Activated CD4-positive, alpha-beta memory T cell treated with anti-CD3 and anti-CD28 coated beads for 36 hours (primary cell): ENCODE measurements around the gene ABCC8. TPM values are rescaled to one million over a fixed set of nuclear protein-coding genes. Genes with fewer than 3 reads are reported as not detected.

Experiments
- CTCF ChIA-PET: fragments of 350-600 bp; sonication (Branson Sonifier 250); formaldehyde crosslinking; loops from one replicate; lab custom pipeline; 2021; ENCODE audit warnings: antibody characterized with exemption, inconsistent platforms; lab: Charles Lee
- POLR2A ChIA-PET: fragments of 350-600 bp; sonication (Branson Sonifier 250); formaldehyde crosslinking; loops from one replicate; lab custom pipeline; 2021; ENCODE audit warnings: antibody characterized with exemption; lab: Charles Lee
- DNase-seq: peaks from one replicate; pipeline ENCODE4 v3.0.0-alpha.2; 2020
- H3K27ac Mint-ChIP-seq: one replicate; pipeline ENCODE4 v1.8.0; 2021; ENCODE audit warnings: mixed read lengths
- H3K27me3 Mint-ChIP-seq: one replicate; pipeline ENCODE4 v1.8.0; 2021; ENCODE audit warnings: mixed read lengths
- H3K36me3 Mint-ChIP-seq: one replicate; pipeline ENCODE4 v1.8.0; 2021; ENCODE audit warnings: mixed read lengths
- H3K4me1 Mint-ChIP-seq: one replicate; pipeline ENCODE4 v1.8.0; 2021; ENCODE audit warnings: low read depth, mixed read lengths
- H3K4me3 Mint-ChIP-seq: one replicate; pipeline ENCODE4 v1.8.0; 2021; ENCODE audit warnings: mild to moderate bottlenecking, mixed read lengths
- H3K9me3 Mint-ChIP-seq: one replicate; pipeline ENCODE4 v1.8.0; 2021; ENCODE audit warnings: mixed read lengths
- intact Hi-C: fragments of 100-400 bp; cut with micrococcal nuclease; formaldehyde crosslinking; loops from one replicate; pipeline ENCODE4 v1.15.1; 2023
- total RNA-seq, 2 experiments: library from RNA; stranded (reverse); gene quantifications; one replicate each; pipeline ENCODE4 v1.2.3, GENCODE V29; 2021

The ABCC8 gene
- not detected for total RNA-seq

DNA sequence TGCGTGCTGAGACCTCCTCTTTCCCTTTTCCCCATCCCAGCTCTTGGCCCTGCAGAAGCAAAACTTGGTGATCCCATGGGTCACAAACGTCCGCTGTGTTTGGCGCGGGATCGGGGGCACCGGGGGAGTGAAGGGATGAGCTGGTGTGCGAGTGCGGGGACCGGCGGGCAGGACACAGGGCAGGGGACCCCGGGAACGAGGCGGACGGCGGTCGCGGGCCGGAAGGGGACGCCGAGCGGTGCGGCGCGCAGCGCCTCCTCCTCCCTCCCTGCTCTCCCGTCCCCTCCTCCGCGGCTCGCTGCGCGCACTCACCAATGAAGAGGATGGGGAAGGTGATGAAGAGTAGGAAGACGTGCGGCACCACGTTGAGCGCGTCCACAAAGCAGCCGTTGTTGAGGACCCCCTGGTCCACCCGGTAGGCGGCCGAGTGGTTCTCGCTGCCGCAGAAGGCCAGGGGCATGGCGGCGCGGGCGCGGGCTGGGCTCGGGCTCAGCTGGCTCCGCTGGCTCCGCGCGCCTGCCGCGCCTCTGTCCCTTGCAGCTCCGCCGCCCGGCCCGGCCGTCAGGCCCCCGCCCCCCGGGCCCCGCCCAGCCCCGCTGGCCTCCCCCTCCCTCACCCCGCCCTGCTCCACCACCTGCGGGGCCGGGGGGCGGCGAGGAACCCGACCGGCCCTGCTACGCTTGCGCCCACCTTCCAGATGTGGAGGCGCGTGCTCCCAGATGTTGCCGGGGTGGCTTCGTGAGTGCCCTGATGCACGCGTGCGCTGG, at the start of gene ABCC8:
Gene ABCC8, minus strand, starts transcription at position 529 of the 767 bp plus-strand sequence. Its CDS starts 69 bp downstream, at position 460.
- ChIA-PET CTCF (interaction anchor here (1.3 kb wide), 1 partner anchor 92 kb away, joined by 3 read pairs; no protein-coding TSS in a partner anchor), POLR2A (no interaction called here)
- H3K4me3 Mint-ChIP-seq: no peak within 1 kb of the TSS
- peaks cover 51% of the 10 kb centered on the region for H3K27me3 Mint-ChIP-seq
- no peak within 1 kb of the TSS for H3K27ac Mint-ChIP-seq
- H3K9me3 Mint-ChIP-seq: no peaks in the 10 kb centered on the region
- intact Hi-C loops: no loop called here
- H3K36me3 Mint-ChIP-seq: no peaks in the 10 kb centered on the region
- H3K4me1 Mint-ChIP-seq: peaks cover 6% of the 10 kb centered on the region
- DNase-seq: no peak

DNA sequence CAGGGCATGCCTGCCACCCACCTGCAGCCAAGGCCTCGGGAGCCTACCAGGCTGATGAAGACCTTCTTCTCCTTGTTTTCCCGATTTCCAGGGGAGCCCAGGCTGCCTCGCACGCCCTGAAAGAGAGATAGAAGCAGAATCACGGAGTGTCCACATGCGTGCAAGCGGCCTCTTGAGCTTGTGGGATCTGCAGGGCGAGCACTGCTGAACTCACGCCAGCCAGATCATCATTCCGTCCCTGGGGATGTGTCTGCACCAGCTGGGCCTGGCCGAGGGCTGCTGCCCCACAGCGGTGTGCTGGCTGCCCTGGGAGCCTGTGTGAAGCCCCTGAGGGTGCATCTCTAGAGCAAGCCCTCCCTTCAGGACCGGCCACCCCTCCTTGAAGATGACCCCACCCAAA, 49.7 kb upstream of the ABCC8 start:
- no peak overlapping the region for H3K27ac Mint-ChIP-seq
- no peaks in the 10 kb centered on the region for H3K4me1 Mint-ChIP-seq
- H3K36me3 Mint-ChIP-seq: no peaks in the 10 kb centered on the region
- H3K9me3 Mint-ChIP-seq: no peaks in the 10 kb centered on the region
- DNase-seq: no peak
- H3K27me3 Mint-ChIP-seq: peaks cover 7% of the 10 kb centered on the region
- ChIA-PET CTCF (interaction anchor here (1.6 to 3.7 kb wide), 2 partner anchors 143 to 296 kb away, joined by 6 to 16 read pairs; no protein-coding TSS in a partner anchor), POLR2A (no interaction called here)
- no peak overlapping the region for H3K4me3 Mint-ChIP-seq
- intact Hi-C loops: no loop called here

DNA sequence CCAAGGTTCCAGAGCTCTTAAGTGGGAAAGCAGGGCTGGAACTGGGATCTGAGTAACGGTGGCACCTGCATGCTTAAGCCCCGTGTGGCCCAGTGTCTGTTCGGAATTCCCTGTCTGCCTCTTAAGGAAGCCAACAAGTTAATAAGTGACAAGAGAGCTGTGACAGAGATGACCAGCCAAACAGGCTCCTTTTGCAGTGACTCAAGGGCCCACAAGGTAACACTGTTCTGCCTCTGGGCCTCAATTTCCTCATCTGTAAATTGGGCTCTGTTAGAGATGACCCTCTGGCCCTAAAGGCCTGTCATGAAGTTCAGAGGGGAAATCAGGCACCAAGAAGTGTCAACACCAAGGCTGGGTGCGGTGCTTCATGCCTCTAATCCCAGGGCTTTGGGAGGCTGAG, 48.9 kb upstream of the ABCC8 start:
- H3K4me1 Mint-ChIP-seq: no peaks in the 10 kb centered on the region
- peaks cover 7% of the 10 kb centered on the region for H3K27me3 Mint-ChIP-seq
- DNase-seq: no peak
- intact Hi-C loops: no loop called here
- CTCF ChIA-PET: interaction anchor here (1.6 to 3.7 kb wide), 2 partner anchors 142 to 296 kb away, joined by 6 to 16 read pairs; no protein-coding TSS in a partner anchor
- H3K9me3 Mint-ChIP-seq: no peaks in the 10 kb centered on the region
- no peak overlapping the region for H3K27ac Mint-ChIP-seq
- no peak overlapping the region for H3K4me3 Mint-ChIP-seq
- no peaks in the 10 kb centered on the region for H3K36me3 Mint-ChIP-seq
- POLR2A ChIA-PET: no interaction called here

DNA sequence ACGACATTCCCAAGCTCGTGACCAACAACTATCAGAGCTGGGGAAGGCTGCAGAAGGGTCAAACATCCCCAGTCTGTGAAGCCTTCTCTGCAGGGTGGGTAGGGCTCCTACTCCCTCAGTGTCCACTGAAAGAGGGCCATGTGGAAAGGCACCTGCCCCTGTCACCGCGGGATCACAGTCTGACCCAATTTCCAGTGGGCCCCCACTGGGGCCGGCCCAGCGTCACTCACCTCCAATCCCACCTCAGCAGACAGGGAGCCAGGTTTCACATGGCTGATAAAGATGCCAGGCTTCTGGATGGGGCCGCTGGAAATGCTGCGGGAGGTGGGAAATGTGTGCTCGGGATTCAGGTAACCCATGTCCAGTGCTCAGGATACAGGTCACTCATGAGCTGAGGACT, 47.6 kb upstream of the ABCC8 start:
- Mint-ChIP-seq H3K4me3 (no peak overlapping the region), H3K36me3 (no peaks in the 10 kb centered on the region), H3K27me3 (peaks cover 2% of the 10 kb centered on the region), H3K27ac (no peak overlapping the region), H3K4me1 (no peaks in the 10 kb centered on the region), H3K9me3 (no peaks in the 10 kb centered on the region)
- intact Hi-C loops: no loop called here
- ChIA-PET CTCF (interaction anchor here (3.7 kb wide), 1 partner anchor 140 kb away, joined by 16 read pairs; no protein-coding TSS in a partner anchor), POLR2A (no interaction called here)
- DNase-seq: no peak

DNA sequence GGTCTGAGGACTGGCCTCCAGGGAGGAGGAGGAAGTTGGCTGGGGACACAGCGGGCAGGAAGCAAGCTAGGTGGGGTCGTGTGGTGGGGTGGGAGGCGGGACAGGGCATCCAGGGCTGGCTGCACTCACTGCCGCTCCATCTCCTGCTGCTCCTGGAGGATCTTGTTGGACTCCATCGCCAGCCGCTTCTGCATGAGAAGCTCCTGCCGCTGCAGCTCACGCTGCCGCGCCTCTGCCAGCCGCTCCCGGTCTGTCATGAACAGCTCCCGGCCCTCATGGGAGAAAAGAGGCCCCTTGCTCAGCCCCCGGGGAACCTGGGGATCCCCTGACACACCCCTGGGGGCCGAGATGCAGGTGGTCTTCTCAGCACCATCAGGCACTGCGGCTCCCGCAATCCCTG, 46.0 kb upstream of the ABCC8 start:
- ChIA-PET CTCF (interaction anchor here (0.6 to 2.1 kb wide), 3 partner anchors 16 to 295 kb away, joined by 3 to 8 read pairs (median 3); no protein-coding TSS in a partner anchor), POLR2A (no interaction called here)
- H3K27me3 Mint-ChIP-seq: peaks cover 2% of the 10 kb centered on the region
- no peaks in the 10 kb centered on the region for H3K9me3 Mint-ChIP-seq
- intact Hi-C loops: no loop called here
- no peaks in the 10 kb centered on the region for H3K4me1 Mint-ChIP-seq
- DNase-seq: no peak
- no peak overlapping the region for H3K4me3 Mint-ChIP-seq
- no peak overlapping the region for H3K27ac Mint-ChIP-seq
- H3K36me3 Mint-ChIP-seq: no peaks in the 10 kb centered on the region

DNA sequence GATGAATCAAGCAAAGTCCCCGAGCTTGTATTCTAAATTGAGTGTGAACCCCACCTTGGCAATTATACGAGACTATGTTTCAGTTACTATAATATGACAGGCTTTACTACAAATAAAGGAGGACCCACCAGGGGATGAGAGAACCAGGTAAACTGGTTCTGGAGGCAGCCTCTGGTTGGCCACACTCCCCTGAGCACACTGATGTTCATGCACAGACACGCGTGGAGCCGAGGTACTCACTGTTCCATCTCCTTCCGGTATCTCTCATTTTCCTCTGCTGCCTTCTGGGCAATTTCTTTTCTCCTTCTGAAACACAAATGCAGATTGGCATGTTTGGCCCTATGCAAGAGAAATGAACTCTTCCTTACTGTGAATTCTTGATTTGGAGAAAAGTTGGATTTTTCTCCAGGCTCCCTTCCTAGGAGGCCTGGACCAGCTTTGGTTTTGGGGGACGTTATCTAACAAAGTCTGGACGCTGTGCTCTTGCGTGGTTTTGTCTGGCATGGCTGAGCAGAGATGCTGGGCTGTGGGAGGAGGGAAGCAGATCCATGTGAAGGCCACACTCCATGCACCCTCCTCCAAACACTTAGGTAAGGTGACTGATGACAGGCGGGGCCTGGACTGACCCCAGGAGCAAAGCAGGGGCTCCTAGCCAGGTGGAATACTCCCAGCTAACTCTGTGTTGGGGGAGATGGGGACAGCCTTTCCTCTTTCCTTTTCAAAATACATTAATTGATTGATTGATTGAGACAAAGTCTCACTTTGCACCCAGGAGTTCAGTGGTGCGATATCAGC, 44.7 kb upstream of the ABCC8 start:
- Mint-ChIP-seq H3K4me3 (no peak overlapping the region), H3K4me1 (no peaks in the 10 kb centered on the region), H3K27ac (no peak overlapping the region), H3K36me3 (no peaks in the 10 kb centered on the region), H3K9me3 (no peaks in the 10 kb centered on the region), H3K27me3 (peaks cover 5% of the 10 kb centered on the region)
- intact Hi-C loops: no loop called here
- DNase-seq: no peak
- POLR2A ChIA-PET: no interaction called here
- CTCF ChIA-PET: interaction anchor here (1.2 to 2.1 kb wide), 2 partner anchors 135 to 137 kb away, joined by 3 to 8 read pairs; no protein-coding TSS in a partner anchor

DNA sequence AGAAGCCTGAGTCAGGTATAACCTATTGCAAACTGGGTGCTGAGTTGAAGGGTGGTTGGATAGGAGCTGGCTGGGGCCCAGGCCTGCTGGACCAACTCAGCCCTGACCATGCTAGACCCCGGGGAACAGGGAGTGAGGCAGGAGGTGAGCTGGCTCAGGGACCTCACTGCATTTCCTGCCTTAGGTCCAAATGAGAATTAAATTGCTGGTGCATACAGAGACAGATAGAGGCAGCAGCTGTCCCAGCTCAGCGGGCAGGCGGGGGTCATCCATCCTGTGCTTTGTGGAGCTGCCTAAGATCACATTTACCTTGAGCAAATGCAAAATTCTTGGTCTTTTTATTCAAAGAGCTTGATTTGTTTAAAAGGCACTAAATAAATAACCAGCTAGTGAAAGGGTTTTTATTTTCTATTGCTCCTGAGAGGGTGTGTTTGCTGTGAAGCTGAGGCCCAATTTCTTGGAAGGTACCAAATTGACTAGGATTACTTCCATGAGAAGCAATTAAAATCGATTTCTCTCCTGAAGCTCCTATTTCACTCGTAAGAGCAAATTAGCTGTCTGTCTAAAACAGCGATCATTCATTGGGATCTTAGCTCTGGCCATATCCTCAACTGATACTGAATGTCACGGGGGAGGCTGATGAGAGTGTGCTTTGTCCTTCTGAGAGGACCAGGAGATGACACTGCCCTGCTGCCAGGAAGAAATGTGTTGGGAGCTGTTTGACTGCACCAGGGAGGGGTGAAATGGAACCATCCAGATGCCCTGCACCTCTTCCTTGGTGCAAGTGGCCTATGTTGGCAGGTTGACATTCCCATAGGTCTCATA, 42.6 kb upstream of the ABCC8 start:
- Mint-ChIP-seq H3K27me3 (peaks cover 3% of the 10 kb centered on the region), H3K4me1 (no peaks in the 10 kb centered on the region), H3K9me3 (no peaks in the 10 kb centered on the region), H3K36me3 (no peaks in the 10 kb centered on the region), H3K4me3 (no peak overlapping the region), H3K27ac (no peak overlapping the region)
- no peak for DNase-seq
- POLR2A ChIA-PET: no interaction called here
- intact Hi-C loops: no loop called here
- CTCF ChIA-PET: interaction anchor here (1.3 to 2.4 kb wide), 3 partner anchors 9 to 135 kb away, joined by 4 to 12 read pairs (median 6); no protein-coding TSS in a partner anchor

DNA sequence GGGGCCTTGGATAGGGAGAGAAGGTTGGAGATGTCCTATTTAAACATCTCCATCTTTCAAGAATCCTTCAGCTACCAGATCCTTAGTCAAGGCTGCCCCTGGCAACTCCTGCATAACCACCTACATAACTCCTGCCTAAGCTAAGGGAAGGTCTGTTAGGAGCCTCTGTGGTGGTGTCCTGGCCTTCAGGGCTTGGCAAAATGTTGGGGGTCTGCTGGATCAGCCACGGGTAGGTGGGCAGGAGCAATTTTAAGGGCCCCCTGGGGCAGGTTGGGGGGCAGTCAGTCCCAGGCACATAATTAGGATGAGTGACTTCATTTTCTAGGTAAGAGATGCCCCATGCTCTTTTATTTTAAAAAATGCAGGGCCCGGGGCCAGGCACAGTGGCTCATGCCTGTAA, 41.7 kb upstream of the ABCC8 start:
- POLR2A ChIA-PET: no interaction called here

DNA sequence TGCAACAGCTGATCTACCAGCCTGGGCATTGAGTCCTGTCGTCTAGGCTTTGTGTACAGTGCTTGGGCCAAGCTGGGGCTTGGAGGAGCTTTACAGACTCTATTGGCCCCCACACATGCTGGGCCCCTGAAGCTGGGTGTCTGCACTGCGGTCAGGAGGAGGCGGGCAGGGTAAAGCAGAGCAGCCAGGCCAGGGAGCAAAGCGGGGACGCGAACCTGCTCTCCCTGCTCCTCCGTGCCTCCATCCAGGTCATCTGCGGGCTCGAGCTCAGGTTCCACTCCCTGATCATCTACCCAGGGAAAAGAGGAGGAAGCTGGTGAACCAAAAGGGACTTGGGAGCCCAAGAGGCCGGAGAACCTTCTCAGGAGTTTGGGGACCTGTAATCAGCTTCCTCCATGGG, 40.5 kb upstream of the ABCC8 start:
- H3K27ac Mint-ChIP-seq: no peak overlapping the region
- ChIA-PET POLR2A (no interaction called here), CTCF (interaction anchor here (2.7 kb wide), 1 partner anchor 11 kb away, joined by 11 read pairs; no protein-coding TSS in a partner anchor)
- H3K4me3 Mint-ChIP-seq: no peak overlapping the region
- H3K4me1 Mint-ChIP-seq: no peaks in the 10 kb centered on the region
- intact Hi-C loops: no loop called here
- H3K27me3 Mint-ChIP-seq: peaks cover 8% of the 10 kb centered on the region
- H3K36me3 Mint-ChIP-seq: no peaks in the 10 kb centered on the region
- DNase-seq: no peak
- H3K9me3 Mint-ChIP-seq: no peaks in the 10 kb centered on the region

More for the DNA sequence above, 41.7 kb upstream of the ABCC8 start:
- H3K9me3 Mint-ChIP-seq: no peaks in the 10 kb centered on the region
- H3K27ac Mint-ChIP-seq: no peak overlapping the region
- CTCF ChIA-PET: interaction anchor here (2.4 to 2.7 kb wide), 2 partner anchors 9 to 134 kb away, joined by 6 to 11 read pairs; no protein-coding TSS in a partner anchor
- H3K36me3 Mint-ChIP-seq: no peaks in the 10 kb centered on the region
- H3K27me3 Mint-ChIP-seq: peaks cover 3% of the 10 kb centered on the region
- H3K4me3 Mint-ChIP-seq: no peak overlapping the region
- no peak for DNase-seq
- intact Hi-C loops: no loop called here
- H3K4me1 Mint-ChIP-seq: no peaks in the 10 kb centered on the region

DNA sequence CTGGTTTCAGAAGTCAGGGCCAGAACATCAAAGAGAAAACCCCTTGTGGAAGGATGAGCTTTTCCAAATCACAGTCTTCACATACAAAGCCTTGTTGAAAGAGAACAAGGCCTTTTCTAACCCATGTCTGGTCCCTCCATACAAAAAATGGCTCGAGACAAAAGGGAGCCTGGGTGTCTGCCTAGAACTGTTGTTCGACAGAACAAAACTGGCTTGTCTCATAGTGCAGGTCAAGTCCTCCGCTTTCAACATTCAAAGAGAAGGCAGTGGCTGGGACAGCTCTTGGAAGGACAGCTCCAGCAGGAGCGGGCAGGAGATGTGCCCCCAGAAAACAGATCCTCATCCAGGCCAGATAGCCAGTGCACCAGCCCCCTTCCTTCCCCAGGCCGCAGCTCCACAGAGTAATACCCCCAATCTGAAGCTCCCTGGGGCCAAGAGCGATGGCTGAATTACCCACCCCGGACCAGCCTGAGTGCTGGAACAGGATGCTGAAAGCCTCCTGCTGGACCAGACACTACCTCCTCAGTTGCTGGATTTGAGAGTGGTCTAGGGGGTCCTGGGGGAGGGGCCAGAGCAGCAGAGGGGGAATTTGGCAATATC, 40.0 kb upstream of the ABCC8 start:
- H3K27ac Mint-ChIP-seq: no peak overlapping the region
- intact Hi-C loops: no loop called here
- no peaks in the 10 kb centered on the region for H3K9me3 Mint-ChIP-seq
- no peak for DNase-seq
- no peaks in the 10 kb centered on the region for H3K36me3 Mint-ChIP-seq
- POLR2A ChIA-PET: no interaction called here
- CTCF ChIA-PET: interaction anchor here (2.7 kb wide), 1 partner anchor 11 kb away, joined by 11 read pairs; no protein-coding TSS in a partner anchor
- peaks cover 8% of the 10 kb centered on the region for H3K27me3 Mint-ChIP-seq
- H3K4me1 Mint-ChIP-seq: no peaks in the 10 kb centered on the region
- no peak overlapping the region for H3K4me3 Mint-ChIP-seq

DNA sequence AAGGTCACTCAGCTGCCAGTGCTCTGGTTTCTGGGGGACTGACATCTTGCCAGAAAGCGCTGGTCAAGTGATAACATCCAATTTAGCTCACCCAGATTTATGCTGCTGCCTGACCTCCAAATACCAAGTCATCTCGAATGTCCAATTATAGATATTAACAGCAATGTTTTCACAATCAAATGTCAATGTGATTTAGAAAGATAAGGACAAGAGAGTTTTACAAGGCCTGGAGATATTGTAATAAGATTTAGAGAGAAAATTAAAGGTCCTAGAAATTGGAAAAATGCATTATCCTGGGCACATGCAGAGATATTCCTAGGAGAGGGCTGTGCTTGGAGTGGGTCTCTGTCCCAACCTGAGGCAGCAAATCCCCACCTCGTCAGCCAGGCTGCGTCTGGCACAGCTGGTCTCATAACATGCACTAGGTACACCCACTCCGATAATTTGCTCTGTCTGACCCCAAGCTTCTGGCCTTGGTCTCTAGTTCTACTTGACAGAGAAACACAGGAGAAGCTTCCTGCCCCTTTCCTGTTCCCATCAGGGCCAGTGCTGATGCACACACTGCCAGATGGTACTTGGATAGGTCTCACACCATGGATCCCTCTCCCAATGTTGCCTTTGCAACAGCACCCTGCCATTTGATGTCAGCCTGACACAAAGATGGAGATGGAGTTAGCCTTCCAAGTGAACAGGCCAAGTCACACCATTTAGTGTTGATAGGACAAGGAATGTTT, 39.0 kb upstream of the ABCC8 start:
- H3K27me3 Mint-ChIP-seq: peaks cover 8% of the 10 kb centered on the region
- H3K36me3 Mint-ChIP-seq: no peaks in the 10 kb centered on the region
- ChIA-PET CTCF (no interaction called here), POLR2A (no interaction called here)
- H3K4me3 Mint-ChIP-seq: no peak overlapping the region
- no peak overlapping the region for H3K27ac Mint-ChIP-seq
- no peak for DNase-seq
- no peaks in the 10 kb centered on the region for H3K9me3 Mint-ChIP-seq
- intact Hi-C loops: no loop called here
- no peaks in the 10 kb centered on the region for H3K4me1 Mint-ChIP-seq
